ENCODE measurements around the gene BTBD16.

The BTBD16 gene

DNA sequence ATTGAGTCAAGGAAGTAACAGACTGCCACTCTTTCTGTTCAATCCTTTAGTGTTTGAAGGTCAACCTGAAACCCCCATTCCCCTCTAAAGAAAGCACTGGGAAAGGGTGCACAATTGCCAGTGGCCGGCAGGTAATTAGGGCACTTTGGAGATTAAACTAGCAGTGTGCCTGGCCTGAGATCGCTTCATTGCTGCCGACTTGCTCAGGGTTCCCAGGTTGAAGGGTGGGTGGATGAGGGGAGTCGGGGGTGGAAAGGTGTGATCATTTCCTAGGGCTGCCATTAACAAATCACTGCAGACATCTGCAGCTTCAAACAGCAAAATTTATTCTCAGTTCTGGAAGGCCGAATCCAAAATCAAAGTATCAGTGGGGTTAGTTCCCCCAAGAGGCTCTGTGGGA is 16.3 kb upstream of the BTBD16 start:
- TF ChIP-seq GATA3 (IDR thresholded peaks at IDR 0.05; ENCODE audit: low read depth, low read length) (no peak), GATA2 (IDR thresholded peaks at IDR 0.05; ENCODE audit: low read depth, low read length) (no peak)

DNA sequence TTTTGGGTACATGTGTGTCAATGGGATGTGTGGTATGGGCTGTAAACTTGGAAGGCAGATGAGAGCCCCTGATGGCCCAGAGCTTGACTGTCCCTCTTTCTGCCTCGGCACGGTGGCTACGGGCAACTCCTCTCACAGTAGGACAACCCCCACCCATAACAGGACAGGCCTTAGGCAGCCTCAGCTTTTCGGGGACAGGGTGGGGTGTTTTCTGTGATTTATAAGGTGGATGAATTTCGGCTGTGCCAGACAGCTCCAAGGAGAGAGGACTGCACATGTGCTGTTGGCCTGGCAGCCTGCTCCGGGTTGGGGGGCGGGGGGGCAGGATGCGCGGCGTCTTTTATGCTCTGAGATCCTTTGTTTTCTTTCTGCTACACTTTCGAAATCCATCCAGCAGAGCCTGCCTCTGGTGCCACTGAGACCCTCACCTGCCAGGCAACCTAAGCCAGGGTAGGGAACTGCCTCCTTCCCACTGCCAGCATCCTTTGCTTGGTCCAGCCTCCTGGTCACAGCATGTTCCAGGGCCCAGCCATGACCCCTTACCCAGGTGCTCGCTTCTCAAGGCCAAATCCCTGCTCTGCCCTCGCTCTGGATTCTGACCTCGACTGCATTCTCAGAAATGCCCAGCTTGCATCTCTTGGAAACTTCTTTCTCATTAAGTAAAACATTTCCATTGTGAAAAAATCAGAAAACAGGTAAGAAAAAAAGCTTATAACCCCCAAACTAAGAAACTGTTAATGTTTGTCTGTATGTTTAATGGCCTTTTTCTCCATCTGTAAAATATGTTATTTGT is 15.4 kb upstream of the BTBD16 start:
- TF ChIP-seq GATA2 (IDR thresholded peaks at IDR 0.05; ENCODE audit: low read depth, low read length) (no peak), GATA3 (IDR thresholded peaks at IDR 0.05; ENCODE audit: low read depth, low read length) (no peak)

DNA sequence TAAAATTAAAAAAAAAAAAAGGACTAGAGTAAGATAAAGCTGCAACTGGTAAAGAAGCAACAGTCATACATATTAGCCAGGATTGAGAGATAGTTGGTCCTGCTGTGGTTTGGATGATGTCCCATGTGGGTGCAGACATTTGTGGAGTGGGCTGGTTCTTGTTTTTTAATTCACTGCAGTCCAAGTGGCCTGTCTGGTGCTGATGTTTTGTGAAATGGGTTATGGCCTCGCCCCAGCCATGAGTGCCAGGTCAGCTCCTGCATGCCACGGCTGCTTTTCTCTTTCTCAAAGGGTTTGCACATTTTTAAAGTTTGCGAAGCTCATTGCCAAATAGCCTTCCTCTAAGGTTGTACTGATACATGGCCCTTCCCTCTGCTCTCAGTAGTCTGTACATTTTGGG is 14.1 kb upstream of the BTBD16 start:
- no peak for TF ChIP-seq GATA2 (IDR thresholded peaks at IDR 0.05; ENCODE audit: low read depth, low read length)
- no peak for TF ChIP-seq GATA3 (IDR thresholded peaks at IDR 0.05; ENCODE audit: low read depth, low read length)

DNA sequence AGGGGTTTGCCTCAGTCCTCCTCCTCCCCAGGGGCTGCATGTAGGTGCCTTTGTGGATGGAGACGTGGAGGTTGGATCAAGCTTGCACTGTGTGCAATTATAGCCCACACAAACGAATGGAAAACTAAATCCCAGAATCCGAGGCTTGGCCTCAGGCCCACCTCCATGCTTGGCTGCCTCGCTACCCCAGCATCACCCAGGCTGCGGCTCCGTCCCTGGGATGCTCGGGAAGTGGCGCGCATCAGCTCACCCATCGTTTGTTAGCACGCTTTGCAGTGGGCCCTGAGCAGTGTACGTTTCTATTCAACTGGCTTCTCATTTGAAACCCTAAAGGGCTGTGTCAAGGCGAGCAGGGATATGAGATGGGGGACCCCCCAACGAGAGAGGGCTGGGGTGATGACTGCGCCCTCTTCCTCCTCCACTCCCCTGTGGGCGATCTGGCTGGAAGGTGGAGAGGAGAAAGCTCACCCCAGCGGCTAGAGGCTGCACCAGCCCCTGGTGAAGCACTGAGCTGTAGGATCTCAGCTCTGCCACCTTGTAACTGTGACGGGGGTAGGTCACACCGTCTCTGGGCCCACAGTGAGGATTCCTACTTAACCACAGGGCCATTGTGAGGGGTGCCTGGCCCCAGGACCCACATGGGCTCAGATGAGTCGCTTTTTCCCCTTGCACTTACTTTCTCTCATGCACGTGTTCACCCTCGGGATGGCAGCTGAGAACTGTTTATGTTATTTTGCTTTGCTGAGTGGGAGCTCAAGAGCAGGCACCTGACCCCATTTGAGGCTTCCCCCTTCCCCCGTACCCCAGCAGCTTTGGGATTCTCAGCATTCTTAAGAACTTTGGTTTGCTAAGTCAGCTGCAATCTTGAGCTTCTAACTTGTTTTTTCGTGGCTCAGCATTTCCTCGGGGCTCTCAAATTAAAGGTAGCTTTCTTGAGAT is 12.7 kb upstream of the BTBD16 start:
- TF ChIP-seq GATA3 (IDR thresholded peaks at IDR 0.05; ENCODE audit: low read depth, low read length) (no peak), GATA2 (IDR thresholded peaks at IDR 0.05; ENCODE audit: low read depth, low read length) (no peak)

DNA sequence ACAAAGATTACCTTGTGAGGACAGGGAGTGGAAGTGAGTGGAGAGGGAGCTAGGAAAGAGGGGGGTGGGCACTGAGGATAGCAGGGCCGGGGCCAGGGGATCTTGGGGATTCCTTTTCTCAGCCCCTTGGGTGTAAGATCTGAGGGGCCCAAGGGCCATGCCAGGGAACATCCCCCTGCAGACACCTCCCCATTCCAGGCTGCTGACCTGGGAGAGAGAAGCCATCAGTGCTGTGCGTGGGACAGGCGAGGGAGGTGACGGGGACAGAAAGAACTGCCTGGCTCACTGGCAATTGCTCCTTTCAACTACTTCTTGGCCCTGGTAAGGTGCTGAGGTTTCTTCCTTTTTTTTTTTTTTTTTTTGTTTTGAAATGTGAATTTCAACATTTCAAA is 12.0 kb upstream of the BTBD16 start:
- TF ChIP-seq GATA3 (IDR thresholded peaks at IDR 0.05; ENCODE audit: low read depth, low read length) (no peak), GATA2 (IDR thresholded peaks at IDR 0.05; ENCODE audit: low read depth, low read length) (no peak)

DNA sequence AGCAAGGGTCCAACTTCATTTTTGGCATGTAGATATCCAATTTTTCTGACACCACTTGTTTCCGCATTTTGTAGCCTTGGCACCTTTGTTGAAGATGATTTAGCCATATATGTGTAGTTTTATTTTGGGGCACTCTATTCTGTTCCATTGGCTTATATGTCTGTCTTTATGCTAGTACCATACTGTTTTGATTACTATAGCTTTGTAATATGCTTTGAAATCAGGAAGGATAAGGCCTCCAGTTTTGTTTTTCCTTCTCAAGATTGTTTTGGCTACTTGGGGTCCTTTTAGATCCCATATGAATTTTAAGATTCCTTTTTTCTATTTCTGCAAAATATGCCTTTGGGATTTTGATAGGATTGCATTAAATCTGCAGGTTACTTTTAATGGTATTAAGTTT is 9.5 kb upstream of the BTBD16 start:
- TF ChIP-seq GATA3 (IDR thresholded peaks at IDR 0.05; ENCODE audit: low read depth, low read length), result no peak
- TF ChIP-seq GATA2 (IDR thresholded peaks at IDR 0.05; ENCODE audit: low read depth, low read length), result no peak

DNA sequence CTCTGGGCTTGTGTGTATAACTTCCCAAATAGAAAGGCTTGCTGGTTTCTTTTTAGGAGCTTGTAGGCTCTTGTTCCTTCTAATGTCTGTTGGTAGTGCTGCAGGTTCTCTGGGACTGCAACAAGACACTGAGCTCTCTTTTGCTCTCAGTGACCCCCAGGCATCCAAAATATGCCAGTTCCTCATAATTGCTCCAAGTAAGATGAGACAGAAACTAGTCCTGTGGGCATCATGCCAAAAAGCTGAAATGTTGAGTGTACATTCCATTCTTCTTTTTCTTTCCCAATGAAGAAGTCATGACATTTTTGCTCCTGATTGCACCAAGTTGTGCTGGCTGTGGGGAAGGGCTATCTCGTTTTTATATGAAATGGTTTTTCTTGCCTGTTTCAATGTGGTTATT is 7.1 kb upstream of the BTBD16 start:
- TF ChIP-seq GATA2 (IDR thresholded peaks at IDR 0.05; ENCODE audit: low read depth, low read length) (no peak), GATA3 (IDR thresholded peaks at IDR 0.05; ENCODE audit: low read depth, low read length) (no peak)

DNA sequence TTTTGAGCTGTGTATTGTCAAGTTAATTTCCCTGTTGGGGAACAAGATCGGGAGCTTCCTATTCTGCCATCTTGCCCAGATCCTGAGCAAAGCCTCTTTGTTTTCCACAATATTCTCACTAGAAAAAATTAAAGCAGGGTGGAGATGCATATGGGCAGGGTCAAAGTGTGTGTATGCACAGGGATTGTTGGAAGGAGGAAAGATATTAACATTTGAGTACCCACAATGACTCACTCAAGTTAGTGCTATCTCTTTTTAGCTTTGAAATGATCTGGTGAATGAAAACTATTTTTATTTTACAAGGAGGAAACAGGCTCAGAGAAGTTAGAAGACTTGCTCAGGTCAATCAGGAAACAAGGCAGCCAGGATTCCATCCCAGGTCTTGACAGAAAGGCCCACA is 6.7 kb upstream of the BTBD16 start:
- TF ChIP-seq GATA3 (IDR thresholded peaks at IDR 0.05; ENCODE audit: low read depth, low read length) (no peak), GATA2 (IDR thresholded peaks at IDR 0.05; ENCODE audit: low read depth, low read length) (no peak)

DNA sequence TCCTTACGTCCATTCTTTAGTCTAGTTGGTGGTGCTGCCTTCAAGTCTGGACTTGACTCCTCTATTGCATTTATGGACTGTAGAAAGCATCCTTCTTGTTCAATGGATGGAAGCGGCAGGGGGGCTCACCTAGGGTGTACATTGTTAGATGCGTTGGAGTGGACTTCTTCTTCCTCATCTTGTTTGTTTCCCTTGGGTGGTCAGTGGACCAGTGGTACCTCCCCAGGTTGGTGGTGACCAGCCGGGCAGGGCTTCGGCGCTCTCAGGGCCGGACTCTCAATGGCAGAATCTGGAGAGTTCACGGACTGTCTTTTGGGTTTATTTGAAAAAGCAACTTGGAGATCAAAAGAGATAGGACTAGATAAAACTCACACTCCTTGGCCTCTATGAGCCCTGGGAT is 6.2 kb upstream of the BTBD16 start:
- TF ChIP-seq GATA3 (IDR thresholded peaks at IDR 0.05; ENCODE audit: low read depth, low read length) (no peak), GATA2 (IDR thresholded peaks at IDR 0.05; ENCODE audit: low read depth, low read length) (no peak)

DNA sequence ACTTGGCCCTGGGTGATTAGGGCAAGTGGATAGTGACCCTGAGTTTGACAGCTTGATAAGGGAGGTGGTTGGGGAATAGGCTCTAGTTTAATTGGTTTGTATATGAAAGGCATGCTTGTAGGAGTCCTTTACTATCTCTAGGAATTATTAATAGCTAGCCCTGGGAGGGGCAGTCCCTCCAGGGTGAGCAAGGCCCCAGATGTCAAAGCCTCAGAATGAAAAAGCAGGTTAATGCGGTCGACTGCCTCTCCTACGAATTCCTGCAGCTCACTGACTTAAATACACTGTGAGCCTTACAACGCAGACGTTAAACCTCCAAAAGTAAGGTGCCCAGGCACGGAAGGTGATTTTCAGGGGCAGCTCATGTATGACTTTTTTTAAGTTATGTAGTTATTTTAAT is 5.2 kb upstream of the BTBD16 start:
- TF ChIP-seq GATA2 (IDR thresholded peaks at IDR 0.05; ENCODE audit: low read depth, low read length) (no peak), GATA3 (IDR thresholded peaks at IDR 0.05; ENCODE audit: low read depth, low read length) (no peak)

DNA sequence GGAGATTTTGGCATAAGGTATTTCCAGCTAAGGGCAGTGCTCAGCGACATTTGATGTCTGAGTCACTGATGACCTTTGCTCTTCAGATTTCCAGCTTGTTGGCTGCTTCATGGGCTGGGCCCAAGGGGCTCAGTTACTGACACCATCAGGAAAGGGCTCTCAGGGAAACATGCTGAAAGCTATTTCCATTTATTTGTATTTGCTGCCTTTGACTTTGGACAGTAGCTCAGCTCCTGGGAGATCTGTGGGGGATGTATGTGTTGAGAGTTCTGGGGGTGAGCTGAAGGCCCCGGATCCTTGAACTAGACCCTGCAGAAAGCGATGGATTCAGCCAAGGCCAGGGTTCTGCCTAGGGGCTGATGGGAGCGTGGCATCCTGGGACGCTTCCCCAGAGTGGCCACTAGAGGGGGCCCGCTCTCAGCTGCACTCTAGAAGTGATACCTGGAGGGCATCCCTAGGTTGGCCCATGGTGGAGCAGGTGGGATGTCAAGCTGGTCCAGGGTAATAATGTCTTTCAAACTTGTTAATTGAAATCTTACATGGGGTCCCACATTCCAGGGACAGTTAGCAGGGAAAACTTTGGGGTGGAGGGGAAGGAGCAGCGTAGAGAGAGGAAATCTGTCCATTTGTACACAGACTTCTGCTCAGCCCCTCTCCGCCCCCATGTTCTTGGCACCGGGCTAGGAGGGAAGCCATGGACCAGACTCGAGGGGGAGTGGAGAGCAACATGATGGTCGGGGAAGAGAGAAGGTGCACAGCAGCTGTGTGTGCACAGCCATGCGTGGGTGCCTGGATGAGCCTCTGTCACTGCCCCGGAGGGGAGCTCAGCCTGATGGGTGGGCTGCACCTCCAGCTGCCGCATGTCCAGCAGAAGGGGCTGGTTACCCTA is 3.0 kb upstream of the BTBD16 start:
- TF ChIP-seq GATA2 (IDR thresholded peaks at IDR 0.05; ENCODE audit: low read depth, low read length), result no peak
- TF ChIP-seq GATA3 (IDR thresholded peaks at IDR 0.05; ENCODE audit: low read depth, low read length), result no peak

DNA sequence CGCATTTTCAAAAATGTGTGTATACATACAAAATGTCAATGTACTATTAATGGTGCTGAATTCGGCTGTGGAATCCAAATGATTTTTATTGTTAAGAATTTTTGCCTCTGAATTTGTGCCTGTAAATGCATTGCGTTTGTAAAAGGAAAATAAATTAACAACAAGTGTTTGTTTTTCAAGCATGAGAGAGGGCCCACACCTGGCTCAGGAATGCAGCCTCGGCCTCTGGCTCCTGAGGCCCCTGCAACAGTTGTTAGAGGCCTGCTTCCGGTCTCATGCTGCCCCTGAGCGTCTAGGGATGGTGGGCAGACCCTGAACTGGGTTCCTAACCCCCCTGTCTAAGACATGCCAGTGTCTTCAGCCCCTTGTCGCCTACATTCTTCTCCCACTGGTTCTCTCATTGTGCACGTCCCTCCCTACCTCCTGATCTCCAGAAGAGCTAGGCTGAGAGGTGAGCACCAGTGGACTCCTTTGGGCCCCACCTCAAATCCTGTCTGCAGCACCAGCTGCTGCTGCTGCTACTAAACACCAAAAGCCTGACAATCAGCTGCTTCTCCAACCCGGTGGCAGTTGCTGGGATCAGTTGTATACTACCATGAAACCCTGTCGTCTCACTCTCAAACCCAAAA is 1.9 kb upstream of the BTBD16 start:
- TF ChIP-seq GATA3 (IDR thresholded peaks at IDR 0.05; ENCODE audit: low read depth, low read length) (no peak), GATA2 (IDR thresholded peaks at IDR 0.05; ENCODE audit: low read depth, low read length) (no peak)

DNA sequence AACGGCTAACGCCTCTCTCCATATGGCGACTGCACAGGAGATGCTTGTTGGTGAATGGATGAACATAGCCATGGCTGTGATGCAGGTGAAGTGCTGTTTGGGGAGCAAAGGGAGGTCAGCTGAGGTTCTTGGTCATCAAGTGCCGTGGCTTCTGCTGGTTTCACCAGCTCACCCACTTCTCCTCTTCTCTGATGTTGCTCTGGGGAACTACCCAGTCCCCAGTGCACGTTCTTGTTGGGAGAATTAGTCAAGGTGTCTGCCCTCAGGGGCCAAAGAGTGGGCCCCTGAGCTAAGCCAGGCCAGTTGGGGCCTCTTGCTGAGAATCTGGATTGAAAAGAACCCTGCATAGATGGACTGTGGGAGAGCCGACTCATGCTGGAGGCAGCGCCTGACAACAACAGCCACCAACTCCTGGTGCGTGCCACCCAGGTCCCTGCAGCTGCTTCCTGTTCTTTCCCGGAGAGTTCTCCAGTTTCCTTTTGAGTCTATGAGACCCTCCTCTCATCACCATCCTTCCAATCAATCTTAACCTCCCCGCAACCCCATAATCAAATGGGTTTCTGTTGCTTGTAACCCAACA is 3.0 kb downstream of the BTBD16 start:
- TF ChIP-seq GATA2 (IDR thresholded peaks at IDR 0.05; ENCODE audit: low read depth, low read length) (no peak), GATA3 (IDR thresholded peaks at IDR 0.05; ENCODE audit: low read depth, low read length) (no peak)

All from SH-SY5Y (cell line).